ENCODE results near the gene PVALEF. TPM values are rescaled to one million over a fixed set of nuclear protein-coding genes. Genes with fewer than 3 reads are reported as not detected.
A peak's percentile ranks its signal among the peaks of the same experiment; 100 is the strongest.
"Not testable (repeated sequence)": the region's sequence is repeated elsewhere in the genome, so short reads cannot be mapped to it uniquely, and the experiment has no call there.

PVALEF gene
- polyA plus RNA-seq, 3 donors: 0.14 to 0.57 (median 0.22) TPM

DNA sequence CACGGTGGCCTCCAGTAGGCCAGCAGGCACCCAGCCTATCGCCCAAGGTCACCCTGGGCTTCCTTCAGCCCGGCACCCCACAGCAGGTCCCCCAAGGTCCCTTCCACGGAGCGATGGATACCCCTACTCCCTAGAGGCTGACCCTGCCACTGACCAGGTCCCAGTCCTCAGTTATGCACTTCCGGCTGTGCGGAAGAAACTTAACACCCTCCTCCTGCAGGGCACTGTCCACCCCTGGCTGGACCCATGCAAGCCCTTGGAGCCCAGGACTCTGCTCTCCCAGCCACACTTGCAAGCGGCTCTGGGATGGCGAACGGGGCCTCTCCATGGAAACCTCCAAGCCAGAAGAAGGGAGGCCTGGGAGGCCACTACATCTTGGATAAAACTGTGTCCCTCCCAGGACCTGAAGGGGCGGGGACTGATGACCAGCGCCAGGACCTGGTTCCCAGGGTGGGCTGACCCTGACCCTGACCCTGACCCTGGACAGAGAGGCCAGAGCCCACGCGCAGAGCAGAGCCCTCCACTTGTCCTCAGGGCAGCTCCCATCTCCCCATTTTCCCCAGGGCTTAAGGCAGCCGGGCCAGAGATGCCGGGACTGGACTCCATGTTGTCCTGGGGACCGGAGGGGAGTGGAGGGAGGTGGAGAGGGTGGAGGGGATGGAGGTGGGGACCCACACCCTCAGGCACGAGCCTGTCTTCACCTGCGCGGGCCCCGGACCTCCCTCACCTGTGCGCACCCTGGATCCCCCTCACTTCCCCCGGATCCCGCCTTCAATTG lies 56.7 kb downstream of the PVALEF start:
- DNase-seq (ENCODE audit: extremely low read depth in 1 of 11, low read depth in 9 of 11, low spot score in 4 of 11): no peak

- no peak for DNase-seq (ENCODE audit: extremely low read depth in 1 of 11, low read depth in 9 of 11, low spot score in 4 of 11)
Measured at GRCh38 chr17:81222620-81222905, 57.3 kb downstream of the PVALEF start.

DNA sequence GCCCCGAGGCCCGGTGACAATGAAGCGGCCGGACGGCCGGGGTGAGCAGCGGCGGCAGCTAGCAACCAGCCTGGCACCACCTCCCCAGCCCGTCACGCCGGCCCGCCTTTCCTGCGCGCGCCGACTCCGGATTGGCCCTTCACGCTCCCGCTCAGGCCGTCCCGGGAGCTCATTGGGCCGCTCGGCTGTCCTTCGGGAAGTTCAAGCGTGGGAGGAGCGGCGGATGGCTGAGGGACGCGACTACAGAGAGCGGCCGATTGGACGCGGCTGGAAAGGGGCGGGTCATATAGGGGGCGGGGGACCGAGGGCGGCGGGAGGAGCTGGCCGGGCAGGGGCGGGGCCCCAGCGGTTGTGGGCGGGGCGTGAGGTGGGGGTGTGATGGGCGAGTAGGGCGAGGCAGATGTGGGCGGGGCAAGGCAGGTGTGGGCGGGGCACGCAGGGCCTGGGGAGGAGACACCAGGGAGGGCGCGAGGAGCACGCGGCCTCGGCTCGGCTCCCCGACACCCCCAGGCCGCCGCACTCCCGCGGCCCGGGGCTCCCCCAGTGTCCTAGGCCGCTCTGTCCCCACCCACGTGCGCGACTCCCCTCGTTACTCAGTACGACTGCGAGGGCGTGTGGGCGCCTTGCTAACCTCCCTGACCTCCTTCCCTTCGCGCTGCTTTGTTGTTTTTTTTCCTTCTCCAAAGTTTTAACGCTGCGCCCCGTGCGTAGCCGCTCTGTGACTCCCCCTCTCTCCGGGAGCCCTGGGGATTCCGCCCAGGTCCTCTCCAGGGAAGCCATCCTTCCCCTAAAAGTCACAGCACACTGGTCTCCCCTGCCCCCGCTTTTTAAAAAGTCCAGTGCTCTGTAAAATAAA lies 57.8 kb downstream of the PVALEF start, which contains the start of gene CEP131:
Gene CEP131 (minus strand): TSS at position 60 of the 856 bp plus-strand sequence. CDS start 2,909 bp downstream, outside the sequence.
- DNase-seq (ENCODE audit: extremely low read depth in 1 of 11, low read depth in 9 of 11, low spot score in 4 of 11): peak; percentile 89 to 98 (median 97)

- DNase-seq (ENCODE audit: extremely low read depth in 1 of 11, low read depth in 9 of 11, low spot score in 4 of 11): no peak
Measured at GRCh38 chr17:81223762-81224130, 58.4 kb downstream of the PVALEF start.

DNA sequence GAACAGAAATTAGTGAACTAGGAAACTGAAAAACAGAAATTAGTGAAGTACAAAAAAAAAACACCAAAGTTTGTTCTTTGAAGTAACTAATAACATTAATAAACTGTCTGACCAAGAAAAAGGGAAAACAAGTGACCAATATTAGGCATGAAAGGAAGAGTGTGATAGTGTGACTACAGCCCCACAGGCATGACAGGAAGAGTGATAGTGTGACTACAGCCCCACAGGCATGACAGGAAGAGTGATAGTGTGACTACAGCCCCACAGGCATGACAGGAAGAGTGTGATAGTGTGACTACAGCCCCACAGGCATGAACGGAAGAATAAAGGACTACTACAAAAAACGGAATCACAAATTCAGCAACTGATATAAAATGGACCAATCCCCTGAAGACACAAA lies 62.3 kb downstream of the PVALEF start:
- not testable (repeated sequence) for DNase-seq (ENCODE audit: extremely low read depth in 1 of 11, low read depth in 9 of 11, low spot score in 4 of 11)

- DNase-seq (ENCODE audit: extremely low read depth in 1 of 11, low read depth in 9 of 11, low spot score in 4 of 11): no peak
Measured at GRCh38 chr17:81228420-81228819, 63.1 kb downstream of the PVALEF start.

DNA sequence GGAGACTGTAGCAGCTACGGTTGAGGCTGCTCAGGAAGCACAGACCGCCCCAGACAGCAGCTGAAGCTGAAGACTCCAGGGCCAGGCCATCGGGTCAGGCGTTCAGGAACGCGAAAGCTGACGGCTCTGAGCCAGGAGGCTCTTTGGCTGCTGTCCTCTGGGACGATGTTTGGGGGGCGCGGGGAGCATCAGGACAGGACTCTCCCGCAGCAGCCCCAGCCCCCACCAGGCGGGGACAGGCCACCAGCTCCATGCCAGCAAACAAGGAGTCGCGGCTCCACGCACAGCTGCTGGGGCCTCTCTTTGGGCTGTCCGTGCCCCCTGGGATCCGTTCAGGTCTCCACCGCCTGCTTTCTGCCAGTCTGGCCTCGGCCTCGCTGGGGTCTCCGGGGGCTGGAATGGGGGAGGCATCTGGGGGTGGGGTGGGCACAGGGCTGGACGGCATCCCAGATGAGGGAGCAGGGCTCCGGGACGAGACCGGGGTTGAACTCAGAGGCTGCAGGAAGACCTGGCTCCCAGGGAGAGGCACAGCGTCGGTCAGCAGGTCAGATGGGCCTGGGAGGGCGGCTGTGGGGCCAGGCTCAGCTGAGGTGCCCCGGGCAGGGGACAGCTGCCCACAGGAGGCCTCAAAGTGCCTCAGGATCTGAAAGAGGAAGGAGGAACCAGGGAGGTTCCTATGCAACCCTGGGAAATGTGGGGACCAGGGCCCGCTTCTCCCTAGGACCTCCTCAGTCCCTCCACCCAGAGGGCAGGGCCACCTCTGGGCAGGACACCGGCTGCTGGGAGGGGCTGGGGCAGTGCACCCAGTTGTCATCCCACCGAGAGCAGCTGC lies 63.7 kb downstream of the PVALEF start:
- DNase-seq (ENCODE audit: extremely low read depth in 1 of 11, low read depth in 9 of 11, low spot score in 4 of 11): no peak

- DNase-seq (ENCODE audit: extremely low read depth in 1 of 11, low read depth in 9 of 11, low spot score in 4 of 11): no peak
Measured at GRCh38 chr17:81229666-81229920, 64.3 kb downstream of the PVALEF start.

GRCh38 chr17:81230043-81230820 lies 64.9 kb downstream of the PVALEF start:
- no peak for DNase-seq (ENCODE audit: extremely low read depth in 1 of 11, low read depth in 9 of 11, low spot score in 4 of 11)

- DNase-seq (ENCODE audit: extremely low read depth in 1 of 11, low read depth in 9 of 11, low spot score in 4 of 11): no peak
Measured at GRCh38 chr17:81231121-81231645, 65.9 kb downstream of the PVALEF start.

GRCh38 chr17:81231766-81232581 lies 66.7 kb downstream of the PVALEF start:
- DNase-seq (ENCODE audit: extremely low read depth in 1 of 11, low read depth in 9 of 11, low spot score in 4 of 11): no peak

Other genes with a start within 250 kb of the PVALEF start
- 10 to 100 TPM; 24.8 to 32.9 (median 25.4) TPM for gene CHMP6, start 173.7 kb upstream of the PVALEF start, polyA plus RNA-seq (ENCODE audit: insufficient read length in 3 of 3)
- 10 to 100 TPM; 43.7 to 47.5 (median 44.5) TPM for gene BAIAP2, start 130.4 kb upstream of the PVALEF start, polyA plus RNA-seq (ENCODE audit: insufficient read length in 3 of 3)
- gene AATK, start 714 bp downstream of the PVALEF start, polyA plus RNA-seq (ENCODE audit: insufficient read length in 3 of 3): 1 to 10 TPM; 3.0 to 7.8 (median 4.6) TPM
- 10 to 100 TPM; 14.4 to 25.3 (median 20.5) TPM for gene CEP131, start 57.5 kb downstream of the PVALEF start, polyA plus RNA-seq (ENCODE audit: insufficient read length in 3 of 3)
- 10 to 100 TPM; 14.3 to 28.4 (median 21.5) TPM for gene TEPSIN, start 73.5 kb downstream of the PVALEF start, polyA plus RNA-seq (ENCODE audit: insufficient read length in 3 of 3)
- gene NDUFAF8, start 73.8 kb downstream of the PVALEF start, polyA plus RNA-seq (ENCODE audit: insufficient read length in 3 of 3): 10 to 100 TPM; 48.9 to 58.4 (median 51.8) TPM
- gene SLC38A10, start 129.8 kb downstream of the PVALEF start, polyA plus RNA-seq (ENCODE audit: insufficient read length in 3 of 3): 10 to 100 TPM; 53.7 to 86.1 (median 67.0) TPM
- 10 to 100 TPM; 15.9 to 29.7 (median 29.3) TPM for gene BAHCC1, start 229.9 kb downstream of the PVALEF start, polyA plus RNA-seq (ENCODE audit: insufficient read length in 3 of 3)